Esophagus muscularis mucosa (tissue), 4 donors: ENCODE results near the gene CDKN3. TPM values are rescaled to one million over a fixed set of nuclear protein-coding genes. Genes with fewer than 3 reads are reported as not detected.
A peak's percentile ranks its signal among the peaks of the same experiment; 100 is the strongest.

ENCODE experiments used
- DNase-seq: peaks from one replicate; pipeline ENCODE4 v3.0.0-alpha.2; 2017; ENCODE audit errors: extremely low spot score
- H3K27ac ChIP-seq, 4 donors: fragments of 200-600 bp; sonication (generic); replicated peaks in 1 of 4; 1 replicate in 3 of 4; 2 replicates in 1 of 4; pipeline ENCODE4 v1.5.1; 2016 to 2019; ENCODE audit warnings: mild to moderate bottlenecking in 1 of 4
- H3K27me3 ChIP-seq, 4 donors: fragments of 200-600 bp; sonication (generic); one replicate each; pipeline versions ENCODE4 v1.5.1 to v1.6.0; 2016 to 2019
- H3K36me3 ChIP-seq, 4 donors: fragments of 200-600 bp; sonication (generic); one replicate each; pipeline ENCODE4 v1.5.1; 2016 to 2019
- H3K4me1 ChIP-seq, 4 donors: fragments of 200-600 bp; sonication (generic); one replicate each; pipeline ENCODE4 v1.5.1; 2016 to 2019
- H3K4me3 ChIP-seq, 4 donors: fragments of 200-600 bp; sonication (generic); 1 replicate in 2 of 4; 2 replicates in 2 of 4; pipeline ENCODE4 v1.5.1; 2016 to 2019; ENCODE audit warnings: mild to moderate bottlenecking in 4 of 4, moderate library complexity in 1 of 4
- H3K9me3 ChIP-seq, 4 donors: fragments of 200-600 bp; sonication (generic); 1 replicate in 3 of 4; 2 replicates in 1 of 4; pipeline ENCODE4 v1.5.1; 2016 to 2019
- CTCF ChIP-seq, 3 experiments: fragments of 200-600 bp in 2 of 3; fragments of 450-650 bp in 1 of 3; sonication (generic) in 2 of 3; IDR thresholded peaks; one replicate each; pipeline ENCODE4 v1.5.1; 2017 to 2019; ENCODE audit warnings: antibody characterized with exemption in 3 of 3, mild to moderate bottlenecking in 2 of 3, moderate library complexity in 1 of 3
- EP300 ChIP-seq: sonication (generic); formaldehyde crosslinking; IDR thresholded peaks from one replicate; pipeline ENCODE4 v1.6.1; 2017; ENCODE audit warnings: antibody characterized with exemption
- POLR2A ChIP-seq: fragments of 450-650 bp; IDR thresholded peaks from one replicate; pipeline ENCODE4 v1.6.1; 2017; ENCODE audit warnings: antibody characterized with exemption, moderate library complexity, mild to moderate bottlenecking, low read depth
- POLR2AphosphoS5 ChIP-seq, 2 donors: sonication (generic); formaldehyde crosslinking; IDR thresholded peaks; one replicate each; pipeline ENCODE4 v1.6.1; 2017; ENCODE audit warnings: antibody characterized with exemption in 2 of 2
- WGBS: methylation state at CpG from one replicate; pipeline ENCODE4 v1.1.5; 2018; 5-methylcytosine and 5-hydroxymethylcytosine counted together
- intact Hi-C: fragments of 100-400 bp; cut with DNase I; formaldehyde crosslinking; loops from one replicate; pipeline ENCODE4 v1.15.1; 2023
- total RNA-seq, 4 donors: library from RNA; depleted of rRNA; stranded (reverse); fragments of >200 nt; gene quantifications; one replicate each; pipeline versions ENCODE4 v1.1.0 to v1.2.1, GENCODE V29; 2016

The CDKN3 gene
- total RNA-seq, 4 donors from 2014 or later = 0.65 to 4.8 (median 1.0) TPM

GRCh38 chr14:54420478-54421142 lies 23.8 kb downstream of the CDKN3 start:
- no peaks in the 10 kb centered on the region for H3K4me1 ChIP-seq
- no peaks in the 10 kb centered on the region for H3K9me3 ChIP-seq
- TF ChIP-seq CTCF (IDR thresholded peaks at IDR 0.05) = peak; percentile 24 to 56 (median 28)
- no peak for TF ChIP-seq EP300
- intact Hi-C loops = no loop called here
- WGBS = 51% methylated on average over 7 of the region's 7 CpGs
- H3K27me3 ChIP-seq = no peaks in the 10 kb centered on the region
- DNase-seq = no peak
- H3K4me3 ChIP-seq = no peak overlapping the region
- no peak overlapping the region for H3K27ac ChIP-seq
- H3K36me3 ChIP-seq = peaks cover 0 to 17% (median 5%) of the 10 kb centered on the region in 4 donors

GRCh38 chr14:54423991-54424390 lies 27.2 kb downstream of the CDKN3 start:
- Histone ChIP-seq H3K9me3 (no peaks in the 10 kb centered on the region), H3K36me3 (peaks cover 0 to 50% (median 26%) of the 10 kb centered on the region in 4 donors), H3K4me1 (no peaks in the 10 kb centered on the region), H3K27me3 (no peaks in the 10 kb centered on the region), H3K4me3 (no peak overlapping the region), H3K27ac (no peak overlapping the region)
- TF ChIP-seq POLR2A (no peak), POLR2AphosphoS5 (IDR thresholded peaks at IDR 0.05) (no peak), EP300 (no peak), CTCF (IDR thresholded peaks at IDR 0.05) (no peak)
- no peak for DNase-seq
- intact Hi-C loops = no loop called here

DNA sequence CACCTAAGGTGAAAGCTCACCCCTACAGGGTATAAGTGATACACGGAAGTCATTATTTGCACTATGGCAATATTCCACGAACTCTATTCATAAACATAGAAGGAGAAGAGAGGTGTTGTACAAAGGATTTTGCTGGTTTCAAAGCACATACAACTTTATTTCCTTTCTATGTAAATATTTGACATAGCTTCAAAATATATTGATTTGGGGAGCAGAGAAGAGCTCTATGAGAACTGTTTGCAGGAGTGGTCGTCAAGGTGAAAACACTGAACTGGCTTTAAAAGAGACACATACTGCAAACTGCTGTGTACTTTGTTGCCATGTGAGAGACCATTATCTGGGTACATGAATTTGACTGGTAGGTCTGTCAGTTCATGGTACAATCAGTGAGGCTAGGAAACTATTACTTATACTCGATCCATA lies 27.7 kb downstream of the CDKN3 start:
- Histone ChIP-seq H3K9me3 (no peaks in the 10 kb centered on the region), H3K4me1 (no peaks in the 10 kb centered on the region), H3K4me3 (no peak overlapping the region), H3K27me3 (no peaks in the 10 kb centered on the region), H3K27ac (no peak overlapping the region), H3K36me3 (peaks cover 5 to 55% (median 31%) of the 10 kb centered on the region in 4 donors)
- 81% methylated on average over 4 of the region's 4 CpGs for WGBS
- TF ChIP-seq EP300 (no peak), CTCF (IDR thresholded peaks at IDR 0.05) (no peak), POLR2A (no peak), POLR2AphosphoS5 (IDR thresholded peaks at IDR 0.05) (no peak)
- intact Hi-C loops = no loop called here
- no peak for DNase-seq

DNA sequence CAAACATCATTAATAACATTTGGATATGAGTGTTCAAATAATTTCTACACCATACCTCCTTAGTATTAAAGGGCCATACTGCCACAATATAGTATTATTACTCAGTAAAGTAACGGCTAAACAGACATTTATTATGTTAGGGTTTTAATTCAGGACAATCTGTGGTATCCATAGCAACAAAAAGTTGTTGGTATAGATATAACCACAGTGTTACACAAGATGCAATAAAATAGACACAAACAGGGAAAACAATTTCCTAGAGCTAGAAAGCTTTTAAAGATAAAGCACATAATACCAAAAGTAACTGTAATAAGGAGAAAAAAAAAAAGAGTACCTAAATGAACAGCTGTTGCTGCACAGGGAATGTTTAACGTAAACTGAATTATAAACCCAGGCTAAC lies 28.3 kb downstream of the CDKN3 start:
- Histone ChIP-seq H3K9me3 (no peaks in the 10 kb centered on the region), H3K4me1 (no peaks in the 10 kb centered on the region), H3K27me3 (no peaks in the 10 kb centered on the region), H3K27ac (no peak overlapping the region), H3K4me3 (no peak overlapping the region), H3K36me3 (peaks cover 10 to 61% (median 37%) of the 10 kb centered on the region in 4 donors)
- WGBS = 88% methylated on average over 2 of the region's 2 CpGs
- DNase-seq = no peak
- intact Hi-C loops = no loop called here
- no peak for TF ChIP-seq POLR2A
- TF ChIP-seq POLR2AphosphoS5 (IDR thresholded peaks at IDR 0.05) = no peak
- TF ChIP-seq CTCF (IDR thresholded peaks at IDR 0.05) = no peak
- TF ChIP-seq EP300 = no peak
